GM21619 (cell line): ENCODE data around the gene THBS3.
A peak's percentile ranks its signal among the peaks of the same experiment; 100 is the strongest.
"Not testable (repeated sequence)": the region's sequence is repeated elsewhere in the genome, so short reads cannot be mapped to it uniquely, and the experiment has no call there.

Experiments
- ATAC-seq: cut with Tn5 transposase; IDR thresholded peaks from one replicate; pipeline ENCODE4 v1.9.1; 2021; ENCODE audit not compliant: unreplicated experiment

The THBS3 gene

DNA sequence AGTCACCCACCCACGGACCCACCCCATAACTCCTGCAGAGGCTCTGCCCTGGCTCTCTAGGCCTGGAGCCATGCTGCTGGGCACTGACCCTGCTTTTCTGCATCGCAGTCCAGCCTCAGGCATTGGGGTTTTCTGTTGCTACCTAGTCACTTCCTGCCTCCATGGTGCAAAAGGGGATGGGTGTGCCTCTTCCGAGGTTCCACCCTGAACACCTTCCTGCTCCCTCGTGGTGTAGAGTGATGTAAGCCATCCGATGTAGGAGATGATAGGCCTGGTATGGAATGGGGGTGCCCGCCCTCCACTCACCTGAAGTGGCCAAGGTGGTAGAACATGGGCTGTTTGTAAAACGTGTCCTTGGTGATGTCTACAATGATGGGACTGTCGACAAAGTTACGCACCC lies 27.7 kb upstream of the THBS3 start:
- not testable (repeated sequence) for ATAC-seq

DNA sequence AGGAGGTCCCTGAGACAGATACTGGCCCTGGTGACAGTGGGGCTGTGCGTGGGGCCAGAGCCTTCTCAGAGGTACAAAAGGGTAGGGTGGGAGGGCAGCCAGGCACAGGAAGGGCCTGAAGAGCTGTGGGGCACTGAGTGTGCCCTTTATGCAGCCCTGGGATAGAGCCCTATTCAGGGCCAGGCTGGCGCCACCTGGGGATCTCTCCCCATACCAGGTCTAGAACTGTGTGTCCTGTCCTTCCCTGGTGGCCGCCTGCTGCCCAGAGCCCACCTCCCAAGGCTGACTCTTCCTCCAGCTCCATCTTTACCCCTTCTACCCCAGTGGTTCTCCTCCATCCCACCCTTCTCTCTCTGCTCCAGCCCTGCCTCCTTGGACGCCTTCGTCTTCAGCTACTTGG lies 25.8 kb upstream of the THBS3 start:
- ATAC-seq: not testable (repeated sequence)

GRCh38 chr1:155232001-155232978 lies 24.6 kb upstream of the THBS3 start:
- ATAC-seq: not testable (repeated sequence)

GRCh38 chr1:155231302-155231701 lies 23.6 kb upstream of the THBS3 start:
- ATAC-seq: not testable (repeated sequence)

GRCh38 chr1:155228096-155228427 lies 20.4 kb upstream of the THBS3 start:
- ATAC-seq: no peak

DNA sequence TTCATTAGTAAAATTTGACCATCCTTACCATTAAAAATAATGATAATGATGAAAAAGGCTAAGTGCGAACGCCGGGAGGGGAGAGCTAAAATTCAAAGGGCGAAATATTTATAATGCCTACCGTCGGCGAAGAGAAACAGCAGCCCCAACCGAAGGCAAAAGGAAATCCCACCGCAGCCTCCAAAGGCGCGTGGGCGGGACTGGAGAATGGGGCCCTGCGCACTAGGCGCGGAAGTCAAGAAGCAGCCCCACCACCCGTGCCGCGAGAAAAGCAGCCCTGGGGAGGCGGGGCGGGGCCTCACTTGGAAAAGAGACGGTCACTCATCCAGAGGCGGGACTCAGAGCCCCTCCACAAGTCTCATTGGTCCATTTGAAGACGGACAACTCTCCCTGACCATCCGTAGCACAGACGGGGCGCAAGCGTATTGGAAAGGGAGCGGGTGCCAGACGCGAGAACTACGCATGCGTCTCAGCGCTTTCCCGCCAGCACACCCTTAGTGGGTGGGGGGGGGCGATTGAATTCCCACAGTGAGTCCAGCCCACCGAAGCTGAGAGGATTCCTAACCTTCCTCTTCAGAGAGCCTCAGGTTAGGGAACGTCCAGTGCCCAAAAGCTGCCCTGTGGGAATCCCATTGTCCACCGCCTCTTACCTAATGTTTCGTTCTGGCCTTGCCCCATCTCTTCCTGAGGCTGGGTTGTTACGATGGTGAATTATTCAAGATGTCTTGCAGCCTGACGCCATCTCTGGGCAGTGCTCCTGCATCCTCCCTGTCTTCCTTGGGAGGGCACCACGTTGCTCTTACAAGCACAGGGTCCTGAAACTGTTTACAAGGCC lies 19.8 kb upstream of the THBS3 start:
- peak; percentile 85 for ATAC-seq

- ATAC-seq: no peak
Observed at GRCh38 chr1:155226910-155227260, 19.2 kb upstream of the THBS3 start.

GRCh38 chr1:155226188-155226909 lies 18.7 kb upstream of the THBS3 start:
- ATAC-seq: no peak

DNA sequence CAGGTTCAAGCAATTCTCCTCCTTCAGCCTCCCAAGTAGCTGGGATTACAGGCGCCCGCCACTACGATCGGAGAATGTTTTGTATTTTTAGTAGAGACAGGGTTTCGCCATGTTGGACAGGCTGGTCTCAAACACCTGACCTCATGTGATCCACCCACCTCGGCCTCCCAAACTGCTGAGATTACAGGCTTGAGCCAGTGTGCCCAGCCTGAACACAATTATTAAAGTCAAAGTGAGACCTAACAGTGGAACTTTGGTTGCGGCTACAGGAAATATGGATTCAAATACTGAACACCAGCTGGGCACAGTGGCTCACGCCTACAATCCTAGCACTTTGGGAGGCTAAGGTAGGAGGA lies 17.7 kb upstream of the THBS3 start:
- not testable (repeated sequence) for ATAC-seq

- ATAC-seq: no peak
Observed at GRCh38 chr1:155223047-155223446, 15.3 kb upstream of the THBS3 start.

GRCh38 chr1:155220211-155220965 lies 12.7 kb upstream of the THBS3 start:
- not testable (repeated sequence) for ATAC-seq

- no peak for ATAC-seq
Observed at GRCh38 chr1:155219592-155220031, 11.9 kb upstream of the THBS3 start.

GRCh38 chr1:155218854-155219591 lies 11.3 kb upstream of the THBS3 start:
- no peak for ATAC-seq

GRCh38 chr1:155214702-155215101 lies 7.0 kb upstream of the THBS3 start:
- not testable (repeated sequence) for ATAC-seq

DNA sequence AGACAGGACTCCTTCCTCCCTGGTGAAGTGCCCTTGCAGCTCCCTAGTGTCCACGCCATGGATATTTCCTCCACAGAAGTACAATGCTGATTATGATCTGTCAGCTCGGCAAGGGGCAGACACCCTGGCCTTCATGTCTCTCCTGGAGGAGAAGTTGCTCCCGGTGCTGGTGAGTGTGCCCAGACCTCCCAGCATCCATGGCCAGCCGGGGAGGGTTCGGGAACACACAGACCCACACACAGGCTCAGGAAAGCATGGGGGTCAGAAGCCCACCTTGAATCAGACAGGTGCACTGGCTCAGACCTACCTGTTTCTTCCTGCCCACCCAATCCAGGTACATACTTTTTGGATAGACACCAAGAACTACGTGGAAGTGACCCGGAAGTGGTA lies 4.3 kb upstream of the THBS3 start:
- ATAC-seq: not testable (repeated sequence)

DNA sequence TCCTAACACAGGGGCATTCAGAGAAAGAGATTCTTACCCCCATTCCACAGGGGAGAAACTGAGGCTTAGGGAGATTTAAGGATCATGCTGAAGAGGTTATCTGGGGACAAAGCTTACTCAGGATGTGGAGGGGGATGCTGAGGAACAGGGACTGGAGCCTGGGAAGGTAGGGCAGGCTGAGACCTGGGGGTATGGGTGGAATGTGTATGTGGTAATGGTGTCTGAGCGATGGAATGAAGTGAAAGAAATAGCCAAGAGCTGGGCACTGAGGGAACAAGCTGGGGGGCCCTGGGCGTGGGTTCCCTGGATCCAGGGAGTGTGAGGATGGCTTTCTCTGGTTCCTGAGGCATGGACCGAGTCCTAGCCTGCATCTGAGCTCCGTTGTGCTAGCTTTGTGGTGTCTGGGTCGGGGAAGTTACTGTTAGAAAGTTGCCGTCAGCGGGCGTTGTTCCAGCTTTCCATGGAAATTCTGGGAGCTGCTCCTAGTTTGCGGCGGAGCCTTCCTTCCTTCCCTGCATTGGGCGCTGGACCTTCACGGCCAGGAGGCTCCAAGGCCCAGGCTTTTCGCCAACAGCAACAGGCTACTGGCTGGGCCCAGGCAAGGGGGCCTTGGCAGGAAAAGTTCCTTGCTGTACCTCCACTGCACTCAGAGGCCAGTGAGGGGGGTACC lies 3.8 kb upstream of the THBS3 start:
- ATAC-seq: not testable (repeated sequence)

DNA sequence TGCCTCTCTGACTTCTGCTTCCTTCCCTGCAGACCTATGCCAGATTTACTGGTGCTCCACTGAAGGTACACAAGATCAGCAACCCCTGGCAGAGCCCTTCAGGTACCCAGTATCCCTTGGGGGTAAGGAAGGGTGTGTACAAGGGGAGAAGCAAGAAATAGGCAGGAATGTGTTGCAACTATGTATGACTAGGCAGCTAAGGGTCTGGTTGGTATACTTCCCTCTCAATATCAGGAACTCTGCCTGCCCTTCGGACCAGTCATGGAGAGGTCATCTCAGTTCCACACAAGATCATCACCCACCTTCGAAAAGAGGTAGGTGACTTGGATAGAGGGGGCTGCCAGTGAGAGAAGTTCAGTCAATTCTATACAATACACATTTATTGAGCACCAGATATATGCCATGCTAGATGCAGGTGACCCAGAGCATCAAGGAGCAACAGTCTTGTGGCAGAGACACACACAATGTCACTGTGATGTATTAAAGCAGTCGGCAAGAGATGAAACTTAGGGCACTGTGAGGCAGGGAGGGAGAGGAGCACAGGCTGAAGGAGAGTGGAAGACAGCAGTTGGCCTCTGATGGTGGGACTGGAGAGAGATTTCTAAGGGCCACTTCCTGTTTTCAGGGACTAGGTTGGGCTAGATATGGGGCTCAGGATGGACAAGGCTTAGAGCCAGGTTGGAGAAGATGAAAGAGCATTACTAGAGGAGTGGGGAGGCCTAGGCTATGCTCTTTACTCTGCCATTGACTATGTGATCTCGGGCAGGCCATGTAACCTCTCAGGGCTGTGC lies 2.8 kb upstream of the THBS3 start:
- no peak for ATAC-seq

- ATAC-seq: no peak
Observed at GRCh38 chr1:155209312-155209721, 1.6 kb upstream of the THBS3 start.
